GM19025 (cell line): ENCODE data around the gene FMNL1.

Experiments used
- ATAC-seq: cut with Tn5 transposase; IDR thresholded peaks from one replicate; pipeline ENCODE4 v1.9.1; 2021; ENCODE audit warnings: mild to moderate bottlenecking, low read depth, moderate library complexity; ENCODE audit not compliant: unreplicated experiment

FMNL1 gene

GRCh38 chr17:45277216-45277849, 55.6 kb downstream of the FMNL1 start:
- ATAC-seq: peak; percentile 48

GRCh38 chr17:45277992-45278391, 56.3 kb downstream of the FMNL1 start:
- ATAC-seq: no peak

DNA sequence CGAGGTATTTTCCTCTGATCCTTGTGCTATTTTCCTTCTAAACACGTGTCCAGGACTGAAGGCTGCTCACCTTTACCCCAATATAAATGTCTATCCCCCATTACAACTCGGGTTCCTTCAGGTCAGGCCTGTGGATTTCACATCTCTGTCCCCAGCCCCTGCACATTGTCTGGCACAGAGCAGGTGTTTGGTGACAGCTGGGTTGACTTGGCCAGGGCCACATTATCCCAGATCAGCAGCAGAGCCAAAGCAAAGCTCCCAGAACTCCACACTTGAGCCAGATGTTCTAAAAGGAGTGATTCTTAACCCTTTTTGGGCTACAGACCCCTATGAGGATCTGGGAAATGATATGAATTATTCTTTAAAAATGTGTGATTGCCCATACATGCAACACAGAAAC, 58.2 kb downstream of the FMNL1 start:
- ATAC-seq: no peak

DNA sequence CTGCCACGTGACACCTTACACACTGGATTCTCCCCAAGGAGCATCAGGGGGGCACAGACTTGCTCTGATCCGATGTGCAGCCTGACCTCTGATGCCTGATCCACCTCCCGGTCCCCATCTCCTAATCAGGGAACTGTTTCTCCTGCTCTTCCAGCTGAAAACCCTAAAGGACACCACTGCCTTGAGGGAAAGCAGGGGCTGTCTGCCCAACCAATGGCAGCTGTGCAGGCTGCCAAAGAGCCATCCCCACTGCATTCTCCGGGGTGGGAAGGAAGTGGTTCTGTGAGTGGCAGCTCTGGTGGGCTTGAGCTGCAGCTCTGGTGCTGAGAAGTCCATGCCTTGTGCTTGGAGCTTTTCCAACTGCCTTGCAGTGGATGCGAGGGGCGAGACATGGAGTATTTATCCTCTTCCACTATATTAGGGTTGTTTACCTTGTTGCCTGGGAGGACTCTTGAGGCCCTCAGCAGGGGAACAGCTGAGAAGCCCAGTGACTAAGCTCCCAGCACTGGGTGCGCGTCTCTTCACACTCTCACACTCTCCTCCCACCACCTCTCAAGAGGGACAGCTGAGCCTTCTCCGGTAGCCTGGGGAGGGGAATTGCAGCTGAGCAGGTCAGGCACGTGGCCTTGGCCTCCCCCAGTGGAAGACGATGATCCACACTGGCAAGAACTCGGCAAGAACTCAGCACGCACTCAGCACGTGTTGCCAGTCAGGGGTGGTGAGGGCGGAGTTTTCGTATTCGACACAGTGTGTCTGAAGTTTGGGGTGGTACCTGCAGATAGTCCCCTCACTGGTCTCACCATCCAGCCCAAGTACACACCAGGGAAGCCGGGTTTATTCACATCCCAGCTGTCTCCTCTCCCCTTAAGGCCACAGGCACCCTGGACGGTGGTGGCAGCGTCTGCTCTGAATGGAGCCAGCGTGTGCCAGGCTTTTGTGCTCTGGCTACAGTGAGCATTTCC, 61.3 kb downstream of the FMNL1 start:
- no peak for ATAC-seq

- ATAC-seq: no peak
Observed at GRCh38 chr17:45283711-45284110, 62.0 kb downstream of the FMNL1 start.

- no peak for ATAC-seq
Observed at GRCh38 chr17:45284176-45285140, 62.8 kb downstream of the FMNL1 start.

DNA sequence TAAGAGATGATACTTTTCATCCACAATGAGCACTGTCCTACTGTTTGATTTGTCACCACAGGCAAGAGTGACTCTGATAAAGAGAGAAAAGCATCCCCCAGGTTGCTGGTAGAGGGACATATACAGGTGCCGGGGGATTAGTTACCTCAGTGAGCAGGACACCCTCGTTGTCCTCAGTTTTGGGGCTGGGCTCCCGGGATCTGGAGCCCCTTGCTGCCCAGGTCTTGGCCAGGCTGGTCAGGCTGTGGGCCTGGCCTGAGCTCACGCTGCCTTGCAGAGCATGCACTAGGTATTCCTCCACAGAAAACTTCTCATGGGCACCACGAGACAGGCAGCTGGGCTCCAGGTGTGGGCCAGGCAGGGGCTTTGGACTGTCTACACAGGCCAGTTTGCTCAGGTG, 64.6 kb downstream of the FMNL1 start:
- ATAC-seq: no peak

DNA sequence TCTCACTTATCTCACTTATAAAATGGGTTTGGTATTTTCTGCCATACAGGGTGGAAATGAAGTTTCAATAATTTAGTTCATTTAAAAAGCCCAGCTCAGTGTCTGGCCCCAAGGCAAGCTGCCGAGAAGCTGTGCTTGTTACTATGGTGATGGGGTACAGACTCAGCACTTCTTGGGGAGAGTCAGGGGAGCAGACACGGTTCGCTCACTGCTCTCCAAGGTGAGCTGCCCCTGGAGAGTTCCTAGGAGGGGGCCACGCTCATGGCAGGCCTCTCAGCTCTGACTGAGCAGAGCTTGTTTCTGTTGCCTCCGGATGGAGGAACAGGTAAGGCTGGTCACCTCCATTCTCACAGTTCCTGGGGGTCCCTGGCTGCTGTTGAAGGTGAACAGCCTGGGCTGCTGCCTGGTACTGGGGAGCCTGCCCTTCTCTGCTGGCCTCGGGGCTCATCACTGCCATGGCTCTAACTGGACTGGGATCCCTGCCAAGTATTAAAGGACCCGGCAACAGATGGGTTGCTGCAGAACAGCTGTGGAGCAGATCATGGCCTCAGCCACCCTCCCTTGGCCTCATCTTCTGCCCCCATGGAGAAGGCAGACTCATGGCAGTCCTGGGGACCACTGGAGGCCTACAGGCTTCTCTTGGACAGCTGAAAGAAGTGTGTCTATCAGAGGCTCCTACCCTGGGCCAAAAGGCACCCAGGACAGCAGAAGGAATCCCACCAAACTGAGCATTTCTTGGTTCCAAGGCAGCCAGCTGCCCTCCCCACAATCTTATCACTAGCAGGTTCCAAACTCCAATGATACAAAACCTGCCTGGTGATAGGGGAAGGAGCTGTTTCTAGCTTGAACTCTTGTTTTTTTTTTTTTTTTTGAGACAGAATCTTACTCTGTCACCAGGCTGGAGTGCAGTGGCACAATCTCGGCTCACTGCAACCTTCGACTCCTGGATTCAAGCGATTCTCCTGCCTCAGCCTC, 66.1 kb downstream of the FMNL1 start:
- no peak for ATAC-seq

DNA sequence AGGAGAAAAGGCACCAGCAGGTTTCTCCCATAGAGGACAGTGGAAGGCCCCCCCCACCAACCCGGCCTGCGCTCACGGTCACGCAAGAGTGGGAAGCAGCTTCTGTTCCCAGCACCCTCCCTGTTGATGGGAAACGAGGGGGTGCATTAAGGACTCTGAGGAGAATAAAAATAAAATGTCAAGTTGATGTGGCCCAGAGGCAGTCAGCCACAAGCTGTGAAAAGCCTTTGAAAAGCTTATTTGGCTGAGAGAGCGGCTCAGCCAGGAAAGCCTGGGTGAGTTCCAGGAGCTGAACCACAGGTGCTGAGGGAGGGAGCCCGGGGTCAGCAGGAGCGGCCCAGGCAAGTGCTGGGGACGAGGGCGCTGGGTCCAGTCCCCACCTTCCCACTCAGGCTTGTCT, 67.1 kb downstream of the FMNL1 start:
- no peak for ATAC-seq

DNA sequence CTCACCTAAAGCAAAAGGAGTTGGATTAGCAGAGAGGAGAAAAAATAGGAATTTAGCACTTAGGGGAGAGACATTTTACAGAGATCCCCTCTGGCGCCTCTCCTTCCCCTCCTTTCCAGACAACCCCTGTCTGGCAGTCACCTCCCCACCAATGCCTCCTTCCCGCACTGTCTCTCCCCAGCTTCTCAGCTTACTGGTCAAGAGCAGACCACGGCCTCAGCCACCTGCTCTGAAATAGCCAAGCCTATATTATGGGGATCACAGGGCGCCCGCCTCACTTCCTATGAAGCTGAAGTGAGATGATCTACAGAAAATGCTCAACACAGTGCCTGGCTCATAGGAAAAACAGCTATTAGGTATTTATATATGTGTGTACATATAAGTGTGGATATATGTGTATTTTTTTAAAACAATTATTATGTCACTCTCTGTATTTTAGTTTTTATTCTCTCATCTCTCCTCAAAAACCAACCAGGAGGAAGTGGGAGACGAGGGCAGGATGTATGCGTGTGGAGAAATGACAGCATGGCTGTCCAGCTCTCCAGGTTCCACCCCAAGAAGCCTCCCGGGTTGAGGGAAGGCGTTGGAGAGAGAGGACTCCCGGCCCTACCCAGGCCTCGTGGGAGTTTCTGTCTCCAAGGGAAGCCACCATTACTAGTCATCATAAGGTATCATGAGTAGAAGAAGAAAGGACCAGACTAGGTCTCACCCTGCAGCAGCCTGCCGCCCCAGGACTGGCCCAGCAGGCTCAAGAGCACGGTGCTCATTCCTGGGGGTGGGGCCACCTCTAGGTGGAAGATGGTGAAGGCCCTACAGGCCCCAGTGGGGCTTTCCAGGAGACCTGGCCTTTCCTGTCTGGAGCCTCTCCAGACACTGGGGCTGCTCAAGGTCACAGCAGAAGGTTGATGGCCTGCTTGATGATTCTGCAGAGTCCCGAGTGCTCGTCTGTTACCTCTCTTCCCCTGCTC, 67.9 kb downstream of the FMNL1 start:
- ATAC-seq: no peak

GRCh38 chr17:45290269-45290765, 68.6 kb downstream of the FMNL1 start:
- ATAC-seq: no peak

DNA sequence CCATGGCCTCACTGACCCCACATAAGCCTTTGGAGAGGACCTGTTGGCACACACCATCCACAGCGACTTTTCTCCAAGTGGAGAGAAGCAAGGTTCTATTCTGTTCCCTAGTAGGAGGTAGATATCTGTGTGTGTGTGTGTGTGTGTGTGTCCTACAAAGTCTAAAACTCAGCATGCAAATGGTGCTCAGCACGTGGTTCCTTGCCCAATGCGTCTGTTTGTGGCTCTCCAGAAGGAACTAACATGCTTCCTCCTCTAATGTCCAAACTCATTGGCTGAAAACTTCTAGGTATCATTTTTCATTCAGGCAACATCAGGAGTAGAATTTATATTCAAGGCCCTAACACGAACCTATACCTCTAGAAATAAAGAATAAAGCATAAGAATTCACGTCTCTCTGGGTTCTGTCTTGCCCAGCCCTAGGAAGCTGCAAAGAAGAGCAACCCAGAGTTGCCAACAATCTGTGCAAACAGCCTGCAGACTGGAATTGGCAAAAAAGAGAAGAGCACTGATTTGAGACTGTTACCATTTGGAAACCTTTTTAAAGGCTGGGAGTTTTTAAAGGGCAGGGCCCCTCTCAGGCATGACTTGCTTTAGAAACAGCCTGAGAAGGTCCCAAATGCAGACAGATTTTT, 69.6 kb downstream of the FMNL1 start:
- no peak for ATAC-seq

GRCh38 chr17:45292696-45293412, 71.2 kb downstream of the FMNL1 start:
- ATAC-seq: no peak

DNA sequence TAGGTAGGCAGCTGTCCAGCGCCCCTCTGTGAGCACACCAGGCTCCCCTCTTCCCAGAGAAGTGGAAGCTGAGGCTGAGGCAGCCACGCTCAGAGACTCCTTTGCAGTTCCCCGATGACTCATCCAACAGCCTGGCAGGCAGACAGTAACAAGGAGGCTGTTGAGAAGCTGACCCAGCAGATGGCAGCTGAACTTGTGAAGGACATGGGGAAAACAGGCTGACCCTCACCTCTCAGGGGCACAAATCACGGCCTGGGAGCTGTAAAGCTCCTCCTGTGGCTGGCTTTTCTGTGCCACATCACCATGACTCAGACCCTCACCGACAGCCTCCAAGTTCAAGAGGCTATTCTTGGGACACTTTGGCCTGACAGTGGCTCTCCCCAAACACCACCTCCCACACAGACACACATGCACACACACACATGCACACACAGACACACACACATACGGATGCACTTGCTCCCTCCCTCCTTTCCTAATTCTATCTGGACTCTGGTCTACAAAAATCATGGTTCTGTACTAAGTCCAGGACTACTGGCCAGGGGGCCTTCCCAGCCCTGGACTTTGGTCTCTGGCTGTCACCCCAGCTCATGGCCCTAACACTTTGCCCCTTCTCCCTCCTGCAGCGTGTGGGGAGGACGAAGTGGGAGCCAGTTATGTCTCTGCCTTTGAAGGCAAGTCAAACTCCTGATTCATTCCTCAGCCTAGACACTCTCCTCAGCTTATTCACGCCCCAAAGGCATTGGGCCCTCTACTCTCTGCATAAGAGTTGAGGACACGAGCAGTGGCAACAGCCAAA, 71.9 kb downstream of the FMNL1 start:
- no peak for ATAC-seq

DNA sequence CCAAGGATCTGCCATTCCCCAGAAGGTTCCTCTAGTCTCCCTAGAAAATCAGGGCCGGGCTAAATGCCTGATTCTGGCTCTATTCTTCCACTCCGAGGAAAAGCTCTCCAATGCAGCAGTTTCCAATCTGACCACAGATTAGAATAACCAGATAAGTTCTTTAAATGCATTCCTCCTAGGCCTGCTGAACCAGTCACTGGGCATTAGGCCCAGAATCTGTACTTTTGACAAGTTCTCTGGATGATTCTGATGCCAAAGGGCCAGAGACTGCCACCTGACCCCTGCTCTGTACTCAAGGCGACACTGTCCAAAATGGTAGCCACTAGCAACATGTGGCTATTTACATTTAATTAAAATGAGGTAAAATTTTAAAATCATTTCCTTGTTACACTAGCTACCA, 72.8 kb downstream of the FMNL1 start:
- ATAC-seq: no peak
